Chondrocyte (in vitro differentiated cells): Measurements from ENCODE around the gene MYO7A. TPM values are rescaled to one million over a fixed set of nuclear protein-coding genes. Genes with fewer than 3 reads are reported as not detected.

Experiments used
- DNase-seq: peaks from one replicate; pipeline ENCODE4 v3.0.0; 2021; ENCODE audit warnings: mixed read lengths, low spot score
- H3K27ac Mint-ChIP-seq: one replicate; pipeline ENCODE4 v1.8.0; 2021; ENCODE audit warnings: mild to moderate bottlenecking, moderate library complexity, mixed read lengths; ENCODE audit not compliant: unreplicated experiment
- H3K27me3 Mint-ChIP-seq: 2 replicates; pipeline ENCODE4 v1.8.0; 2021; ENCODE audit warnings: low read depth, mixed read lengths
- H3K36me3 Mint-ChIP-seq: 2 replicates; pipeline ENCODE4 v1.8.0; 2021; ENCODE audit warnings: low read depth, mixed read lengths
- H3K4me1 Mint-ChIP-seq: 2 replicates; pipeline ENCODE4 v1.8.0; 2021; ENCODE audit warnings: low read depth, mild to moderate bottlenecking, mixed read lengths
- H3K4me3 Mint-ChIP-seq: one replicate; pipeline ENCODE4 v1.8.0; 2021; ENCODE audit warnings: mild to moderate bottlenecking, moderate library complexity, mixed read lengths; ENCODE audit not compliant: unreplicated experiment
- H3K9me3 Mint-ChIP-seq: 2 replicates; pipeline ENCODE4 v1.8.0; 2021; ENCODE audit warnings: low read depth, mixed read lengths
- CTCF ChIP-seq: fragments of 200-600 bp; sonication (generic); IDR thresholded peaks from 2 replicates; pipeline ENCODE4 v1.5.0; 2021; ENCODE audit warnings: antibody characterized with exemption, mild to moderate bottlenecking, moderate library complexity
- total RNA-seq: library from RNA; stranded (reverse); gene quantifications from 3 replicates; pipeline ENCODE4 v1.2.1, GENCODE V29; 2021

The MYO7A gene
- total RNA-seq, 1 donor from 2014 or later, result not detected

DNA sequence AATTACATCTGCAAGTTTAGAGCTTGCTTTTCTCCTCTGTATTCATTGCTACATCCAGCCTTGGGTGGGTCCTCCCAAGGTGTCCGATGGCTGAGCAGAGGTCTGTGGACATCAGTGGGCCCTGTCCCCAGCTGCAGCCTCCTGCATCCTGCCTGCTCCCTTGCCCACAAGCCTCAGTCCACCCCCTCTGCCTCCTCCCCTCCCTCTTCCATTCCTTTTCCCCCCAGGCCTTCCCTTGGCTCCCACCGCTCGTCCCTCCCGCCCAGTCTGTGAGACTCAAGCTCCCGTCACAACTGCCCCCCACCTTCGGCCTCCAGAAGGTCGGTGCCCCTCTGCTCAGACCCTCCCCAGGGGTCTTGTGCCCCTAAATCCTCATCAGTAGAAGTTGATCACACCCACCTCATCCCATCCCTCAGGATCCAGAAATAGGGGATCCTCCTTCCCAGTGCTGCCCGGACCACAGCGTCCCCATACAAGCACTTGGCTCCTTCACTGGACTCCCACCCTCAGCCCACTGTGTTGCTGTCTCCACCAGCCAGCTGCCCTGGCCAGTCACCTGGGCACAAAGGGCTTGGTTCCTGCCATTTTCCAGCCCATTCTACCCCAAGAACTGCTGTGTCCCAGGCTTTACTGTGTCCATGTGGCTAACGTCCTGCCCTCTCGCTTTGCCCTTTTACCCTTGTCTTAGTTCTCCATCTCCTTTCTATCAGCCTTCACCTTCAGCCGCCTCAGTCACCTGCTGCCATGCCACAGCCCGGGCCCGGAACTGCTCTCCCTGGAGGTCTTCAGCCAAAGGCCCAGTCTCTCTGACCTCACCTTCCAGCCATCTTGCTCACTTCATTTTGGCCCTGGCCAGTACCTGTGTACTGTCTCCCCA, 27.6 kb upstream of the MYO7A start:
- peaks cover 2% of the 10 kb centered on the region for H3K36me3 Mint-ChIP-seq
- no peak overlapping the region for H3K4me3 Mint-ChIP-seq
- H3K27ac Mint-ChIP-seq, result no peak overlapping the region
- H3K4me1 Mint-ChIP-seq, result no peaks in the 10 kb centered on the region
- DNase-seq, result peak; percentile 75
- no peaks in the 10 kb centered on the region for H3K27me3 Mint-ChIP-seq
- no peak for TF ChIP-seq CTCF
- no peaks in the 10 kb centered on the region for H3K9me3 Mint-ChIP-seq

- no peak for DNase-seq
- no peaks in the 10 kb centered on the region for H3K9me3 Mint-ChIP-seq
- TF ChIP-seq CTCF, result peak; percentile 73
- H3K4me3 Mint-ChIP-seq, result no peak overlapping the region
- no peaks in the 10 kb centered on the region for H3K4me1 Mint-ChIP-seq
- H3K27ac Mint-ChIP-seq, result no peak overlapping the region
- peaks cover 2% of the 10 kb centered on the region for H3K36me3 Mint-ChIP-seq
- no peaks in the 10 kb centered on the region for H3K27me3 Mint-ChIP-seq
Measured at GRCh38 chr11:77101043-77101537, 27.0 kb upstream of the MYO7A start.

DNA sequence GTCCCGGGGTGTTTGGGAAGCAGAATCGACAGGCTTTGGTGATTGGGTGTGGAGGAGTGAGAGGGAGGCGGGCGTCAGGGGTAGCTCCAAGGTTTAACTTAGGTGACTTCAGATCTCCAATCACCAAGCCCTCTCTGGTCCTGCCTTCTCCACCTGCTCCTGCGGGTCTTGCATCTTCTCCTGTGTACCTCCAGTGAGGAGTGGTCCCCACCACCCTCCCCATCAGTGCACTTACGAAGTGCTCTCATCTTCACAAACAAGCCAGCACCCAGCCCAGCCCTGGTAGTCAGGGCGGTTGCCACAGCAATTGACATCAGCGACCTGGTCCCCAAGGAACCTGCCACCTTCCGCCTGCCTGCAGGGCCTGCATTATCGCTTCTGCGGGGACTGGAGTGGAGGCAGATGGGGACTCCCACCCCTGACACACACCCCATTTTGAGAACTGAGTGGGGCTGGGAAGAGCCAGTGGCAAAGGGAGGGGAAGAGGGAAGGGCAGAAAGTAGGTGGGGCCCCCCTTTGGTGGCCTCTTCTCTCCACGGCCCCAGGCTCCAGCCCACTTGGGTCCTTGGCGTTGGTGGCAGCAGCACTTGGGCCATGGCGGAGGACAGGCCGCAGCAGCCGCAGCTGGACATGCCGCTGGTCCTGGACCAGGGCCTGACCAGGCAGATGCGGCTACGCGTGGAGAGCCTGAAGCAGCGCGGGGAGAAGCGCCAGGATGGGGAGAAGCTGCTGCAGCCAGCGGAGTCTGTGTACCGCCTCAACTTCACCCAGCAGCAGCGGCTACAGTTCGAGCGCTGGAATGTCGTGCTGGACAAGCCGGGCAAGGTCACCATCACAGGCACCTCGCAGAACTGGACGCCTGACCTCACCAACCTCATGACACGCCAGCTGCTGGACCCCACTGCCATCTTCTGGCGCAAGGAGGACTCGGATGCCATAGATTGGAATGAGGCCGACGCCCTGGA, 25.5 kb upstream of the MYO7A start, which contains the start of gene OMP:
Gene OMP (plus strand): TSS at position 595 of the 965 bp plus-strand sequence. CDS start 0 bp downstream, at position 595.
- Mint-ChIP-seq H3K4me1 (peaks cover 5% of the 10 kb centered on the region), H3K27ac (no peak within 1 kb of the TSS), H3K4me3 (no peak within 1 kb of the TSS), H3K9me3 (no peaks in the 10 kb centered on the region), H3K36me3 (peaks cover 2% of the 10 kb centered on the region), H3K27me3 (no peaks in the 10 kb centered on the region)
- DNase-seq, result peak; percentile 92
- TF ChIP-seq CTCF, result no peak

- no peak overlapping the region for H3K4me3 Mint-ChIP-seq
- no peaks in the 10 kb centered on the region for H3K9me3 Mint-ChIP-seq
- H3K27me3 Mint-ChIP-seq, result no peaks in the 10 kb centered on the region
- H3K27ac Mint-ChIP-seq, result no peak overlapping the region
- TF ChIP-seq CTCF, result no peak
- H3K36me3 Mint-ChIP-seq, result peaks cover 2% of the 10 kb centered on the region
- DNase-seq, result no peak
- H3K4me1 Mint-ChIP-seq, result peaks cover 12% of the 10 kb centered on the region
Measured at GRCh38 chr11:77103319-77103718, 24.7 kb upstream of the MYO7A start.

GRCh38 chr11:77104727-77105126, 23.3 kb upstream of the MYO7A start:
- H3K4me3 Mint-ChIP-seq, result no peak overlapping the region
- no peaks in the 10 kb centered on the region for H3K27me3 Mint-ChIP-seq
- no peak for DNase-seq
- no peak overlapping the region for H3K27ac Mint-ChIP-seq
- no peak for TF ChIP-seq CTCF
- peaks cover 24% of the 10 kb centered on the region for H3K4me1 Mint-ChIP-seq
- H3K9me3 Mint-ChIP-seq, result no peaks in the 10 kb centered on the region
- H3K36me3 Mint-ChIP-seq, result peaks cover 2% of the 10 kb centered on the region
